Natural killer cell (primary cell): ENCODE data around the gene ATP1B1. TPM values are rescaled to one million over a fixed set of nuclear protein-coding genes. Genes with fewer than 3 reads are reported as not detected.
"Not testable (repeated sequence)": the region's sequence is repeated elsewhere in the genome, so short reads cannot be mapped to it uniquely, and the experiment has no call there.

Experiments used
- ATAC-seq, 3 donors: fragments of 150-1000 bp in 2 of 3; fragments of 200-7000 bp in 1 of 3; cut with Tn5 transposase; 1 replicate in 1 of 3; 2 replicates in 2 of 3; pipeline ENCODE4 v1.10.0; 2021; ENCODE audit warnings: mild to moderate bottlenecking in 2 of 3, moderate library complexity in 2 of 3
- DNase-seq, 2 donors: peaks; one replicate each; pipeline versions ENCODE4 v3.0.0 to v3.0.0-alpha.2; 2013 to 2021; ENCODE audit warnings: mixed read lengths in 1 of 2
- H3K27ac ChIP-seq: one replicate; pipeline ENCODE4 v1.5.1; 2013; ENCODE audit warnings: mild to moderate bottlenecking, low read length
- H3K27me3 ChIP-seq: one replicate; pipeline ENCODE4 v1.6.1; 2013; ENCODE audit warnings: low read length; ENCODE audit not compliant: control insufficient read depth, insufficient read depth
- H3K36me3 ChIP-seq: one replicate; pipeline ENCODE4 v1.6.1; 2013; ENCODE audit warnings: low read length; ENCODE audit not compliant: control insufficient read depth, insufficient read depth
- H3K4me1 ChIP-seq: one replicate; pipeline ENCODE4 v1.6.1; 2013; ENCODE audit warnings: low read length; ENCODE audit not compliant: control insufficient read depth, insufficient read depth
- H3K4me3 ChIP-seq: one replicate; pipeline ENCODE4 v1.5.1; 2013; ENCODE audit warnings: low read length
- H3K9me3 ChIP-seq: one replicate; pipeline ENCODE4 v1.6.1; 2013; ENCODE audit warnings: low read length; ENCODE audit not compliant: control insufficient read depth, insufficient read depth
- H3K27ac Mint-ChIP-seq, 2 donors: one replicate each; pipeline ENCODE4 v1.8.0; 2022; ENCODE audit warnings: mild to moderate bottlenecking in 2 of 2, mixed read lengths in 2 of 2, moderate library complexity in 1 of 2
- H3K27me3 Mint-ChIP-seq, 2 donors: one replicate each; pipeline ENCODE4 v1.8.0; 2022; ENCODE audit warnings: low read depth in 2 of 2, mixed read lengths in 2 of 2
- H3K36me3 Mint-ChIP-seq: one replicate; pipeline ENCODE4 v1.8.0; 2022; ENCODE audit warnings: mixed read lengths
- H3K4me1 Mint-ChIP-seq, 2 donors: one replicate each; pipeline ENCODE4 v1.8.0; 2022; ENCODE audit warnings: mixed read lengths in 2 of 2
- H3K4me3 Mint-ChIP-seq: one replicate; pipeline ENCODE4 v1.8.0; 2022; ENCODE audit warnings: mild to moderate bottlenecking, moderate library complexity, mixed read lengths
- H3K9me3 Mint-ChIP-seq, 2 donors: one replicate each; pipeline ENCODE4 v1.8.0; 2022; ENCODE audit warnings: mixed read lengths in 2 of 2
- CTCF ChIP-seq: fragments of 200-600 bp; IDR thresholded peaks from one replicate; pipeline ENCODE4 v1.8.0; 2022; ENCODE audit warnings: antibody characterized with exemption
- WGBS: methylation state at CpG from one replicate; pipeline ENCODE4 v1.1.7; 2013; ENCODE audit warnings: missing lambda C conversion rate; ENCODE audit not compliant: insufficient coverage; 5-methylcytosine and 5-hydroxymethylcytosine counted together
- intact Hi-C: fragments of 100-400 bp; cut with micrococcal nuclease; formaldehyde crosslinking; loops from one replicate; pipeline ENCODE4 v1.14.2; 2022
- total RNA-seq, 4 donors: library from RNA; stranded (reverse); fragments of 120-200 nt in 1 of 4; gene quantifications; one replicate each; pipeline versions ENCODE4 v1.2.3 to v1.2.4, GENCODE V29; 2013 to 2022

Gene ATP1B1
- total RNA-seq, 3 donors from 2014 or later (not counting 1 experiment from before 2014, with no cell fraction given): 3.4 to 10.4 (median 4.9) TPM

GRCh38 chr1:169161496-169162194 is 55.2 kb downstream of the ATP1B1 start:
- H3K36me3 ChIP-seq: no peaks in the 10 kb centered on the region
- no peak overlapping the region for H3K4me3 Mint-ChIP-seq
- no peaks in the 10 kb centered on the region for H3K4me1 Mint-ChIP-seq
- H3K9me3 ChIP-seq: no peaks in the 10 kb centered on the region
- no peaks in the 10 kb centered on the region for H3K4me1 ChIP-seq
- ATAC-seq (no peak), DNase-seq (no peak)
- 86% methylated on average over 4 of the region's 4 CpGs for WGBS
- TF ChIP-seq CTCF: no peak
- H3K27ac ChIP-seq: no peak overlapping the region
- no peak overlapping the region for H3K27ac Mint-ChIP-seq
- no peaks in the 10 kb centered on the region for H3K27me3 ChIP-seq
- no peak overlapping the region for H3K4me3 ChIP-seq
- no peaks in the 10 kb centered on the region for H3K9me3 Mint-ChIP-seq
- H3K27me3 Mint-ChIP-seq: no peaks in the 10 kb centered on the region
- H3K36me3 Mint-ChIP-seq: no peaks in the 10 kb centered on the region
- intact Hi-C loops: no loop called here

- Mint-ChIP-seq H3K9me3 (no peaks in the 10 kb centered on the region), H3K27me3 (no peaks in the 10 kb centered on the region), H3K4me1 (no peaks in the 10 kb centered on the region), H3K36me3 (no peaks in the 10 kb centered on the region), H3K4me3 (no peak overlapping the region), H3K27ac (no peak overlapping the region)
- no peak for ATAC-seq
- TF ChIP-seq CTCF: no peak
- Histone ChIP-seq H3K9me3 (no peaks in the 10 kb centered on the region), H3K4me1 (no peaks in the 10 kb centered on the region), H3K36me3 (peaks cover 2% of the 10 kb centered on the region), H3K27me3 (no peaks in the 10 kb centered on the region), H3K27ac (no peak overlapping the region), H3K4me3 (no peak overlapping the region)
- intact Hi-C loops: no loop called here
- WGBS: 70% methylated on average over 4 of the region's 5 CpGs
- no peak for DNase-seq
These were observed 56.6 kb downstream of the ATP1B1 start for GRCh38 chr1:169163059-169163458.

GRCh38 chr1:169175461-169175860 is 69.0 kb downstream of the ATP1B1 start:
- no peak overlapping the region for H3K4me3 Mint-ChIP-seq
- no peaks in the 10 kb centered on the region for H3K36me3 ChIP-seq
- intact Hi-C loops: no loop called here
- H3K9me3 ChIP-seq: no peaks in the 10 kb centered on the region
- H3K4me1 Mint-ChIP-seq: no peaks in the 10 kb centered on the region
- no peaks in the 10 kb centered on the region for H3K27me3 Mint-ChIP-seq
- no peaks in the 10 kb centered on the region for H3K36me3 Mint-ChIP-seq
- no peaks in the 10 kb centered on the region for H3K9me3 Mint-ChIP-seq
- DNase-seq (no peak), ATAC-seq (peak in 1 of 3 donors; percentile 30)
- H3K27me3 ChIP-seq: no peaks in the 10 kb centered on the region
- no peaks in the 10 kb centered on the region for H3K4me1 ChIP-seq
- H3K4me3 ChIP-seq: no peak overlapping the region
- no peak for TF ChIP-seq CTCF
- H3K27ac Mint-ChIP-seq: no peak overlapping the region
- 71% methylated on average over 1 of the region's 2 CpGs for WGBS
- H3K27ac ChIP-seq: no peak overlapping the region

- ATAC-seq, H3K9me3 Mint-ChIP-seq, H3K4me1 ChIP-seq, intact Hi-C loops, H3K27me3 ChIP-seq, H3K4me3 Mint-ChIP-seq, H3K27me3 Mint-ChIP-seq, H3K27ac Mint-ChIP-seq, H3K9me3 ChIP-seq, H3K27ac ChIP-seq, H3K4me1 Mint-ChIP-seq, H3K4me3 ChIP-seq, H3K36me3 Mint-ChIP-seq, DNase-seq, H3K36me3 ChIP-seq: not testable (repeated sequence)
- WGBS: 97% methylated on average over 2 of the region's 3 CpGs
These were observed 72.9 kb downstream of the ATP1B1 start for GRCh38 chr1:169179431-169179830.
